ENCODE results near the gene FTL. TPM values are rescaled to one million over a fixed set of nuclear protein-coding genes. Genes with fewer than 3 reads are reported as not detected.
A peak's percentile ranks its signal among the peaks of the same experiment; 100 is the strongest.
"Not testable (repeated sequence)": the region's sequence is repeated elsewhere in the genome, so short reads cannot be mapped to it uniquely, and the experiment has no call there.

FTL gene
- total RNA-seq, result 963 and 1,316 TPM in 2 replicates

DNA sequence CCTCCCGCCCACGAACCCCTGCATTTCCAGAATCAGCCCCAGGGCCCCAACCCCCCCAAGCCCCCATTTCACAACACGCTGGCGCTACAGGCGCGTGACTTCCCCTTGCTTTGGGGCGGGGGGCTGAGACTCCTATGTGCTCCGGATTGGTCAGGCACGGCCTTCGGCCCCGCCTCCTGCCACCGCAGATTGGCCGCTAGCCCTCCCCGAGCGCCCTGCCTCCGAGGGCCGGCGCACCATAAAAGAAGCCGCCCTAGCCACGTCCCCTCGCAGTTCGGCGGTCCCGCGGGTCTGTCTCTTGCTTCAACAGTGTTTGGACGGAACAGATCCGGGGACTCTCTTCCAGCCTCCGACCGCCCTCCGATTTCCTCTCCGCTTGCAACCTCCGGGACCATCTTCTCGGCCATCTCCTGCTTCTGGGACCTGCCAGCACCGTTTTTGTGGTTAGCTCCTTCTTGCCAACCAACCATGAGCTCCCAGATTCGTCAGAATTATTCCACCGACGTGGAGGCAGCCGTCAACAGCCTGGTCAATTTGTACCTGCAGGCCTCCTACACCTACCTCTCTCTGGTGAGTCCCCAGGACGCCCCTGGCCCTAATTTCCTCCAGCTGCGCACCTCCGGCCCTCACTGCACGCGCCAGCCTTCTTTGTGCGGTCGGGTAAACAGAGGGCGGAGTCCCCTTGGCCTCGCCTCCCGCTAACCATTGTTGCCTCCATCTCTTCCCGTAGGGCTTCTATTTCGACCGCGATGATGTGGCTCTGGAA is at the start of gene FTL:
FTL (plus strand) TSS at position 270 of the 766 bp plus-strand sequence; CDS start at position 469, 199 bp downstream.
- DNase-seq (ENCODE audit: low read depth, low spot score), result peak; percentile 86

DNA sequence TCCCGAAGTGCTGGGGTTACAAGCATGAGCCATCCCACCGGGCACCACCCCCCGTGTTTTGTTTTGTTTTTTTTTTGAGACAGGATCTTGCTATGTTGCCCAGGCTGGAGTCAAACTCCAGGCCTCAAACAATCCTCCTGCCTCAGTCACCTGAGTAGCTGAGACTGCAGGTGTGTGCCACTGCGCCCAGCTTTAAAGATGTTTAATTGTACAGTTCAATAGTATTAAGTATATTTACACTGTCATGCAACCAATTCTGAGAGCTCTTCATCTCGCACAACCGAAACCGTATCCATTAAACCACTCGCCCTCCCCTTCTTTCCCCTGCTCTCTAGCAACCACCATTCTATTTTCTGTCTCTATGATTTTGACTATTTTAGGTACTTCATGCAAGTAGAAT is 49.4 kb upstream of the FTL start:
- DNase-seq (ENCODE audit: low read depth, low spot score), result no peak

GRCh38 chr19:48918071-48918470 is 47.0 kb upstream of the FTL start:
- no peak for DNase-seq (ENCODE audit: low read depth, low spot score)

DNA sequence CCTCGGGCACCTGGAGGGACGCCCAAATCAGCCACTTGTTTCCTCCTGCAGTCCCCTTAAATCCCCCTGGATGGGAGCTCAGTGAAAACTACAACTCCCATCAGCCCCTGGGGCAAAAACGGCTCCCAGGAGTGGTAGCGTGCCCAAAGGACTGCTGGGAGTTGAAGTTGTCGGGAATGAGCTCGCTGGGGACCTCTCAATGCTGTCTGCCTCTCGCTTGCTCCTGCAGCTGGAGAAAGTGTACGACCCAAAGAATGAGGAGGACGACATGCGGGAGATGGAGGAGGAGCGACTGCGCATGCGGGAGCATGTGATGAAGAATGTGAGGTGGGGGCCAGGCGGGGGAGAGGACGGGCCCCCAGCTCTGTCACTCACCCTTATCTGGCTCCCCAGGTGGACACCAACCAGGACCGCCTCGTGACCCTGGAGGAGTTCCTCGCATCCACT is 46.3 kb upstream of the FTL start:
- no peak for DNase-seq (ENCODE audit: low read depth, low spot score)

DNA sequence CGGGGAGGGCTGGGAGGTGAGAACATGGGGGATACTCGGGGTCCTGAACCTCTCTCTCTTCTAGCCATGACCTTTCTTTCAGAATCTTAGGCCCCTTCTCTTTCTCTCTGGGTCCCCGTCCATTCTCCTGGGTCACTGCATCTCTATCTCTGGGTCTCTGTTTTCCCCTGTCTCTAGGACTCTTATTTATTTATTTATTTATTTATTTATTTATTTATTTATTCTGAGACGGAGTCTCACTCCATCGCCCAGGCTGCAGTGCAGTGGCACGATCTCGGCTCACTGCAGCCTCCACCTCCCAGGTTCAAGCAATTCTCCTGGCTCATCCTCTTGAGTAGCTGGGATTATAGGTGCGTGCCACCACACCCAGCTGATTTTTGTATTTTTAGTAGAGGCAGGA is 45.8 kb upstream of the FTL start:
- DNase-seq (ENCODE audit: low read depth, low spot score), result not testable (repeated sequence)

GRCh38 chr19:48920949-48921348 is 44.2 kb upstream of the FTL start:
- no peak for DNase-seq (ENCODE audit: low read depth, low spot score)

DNA sequence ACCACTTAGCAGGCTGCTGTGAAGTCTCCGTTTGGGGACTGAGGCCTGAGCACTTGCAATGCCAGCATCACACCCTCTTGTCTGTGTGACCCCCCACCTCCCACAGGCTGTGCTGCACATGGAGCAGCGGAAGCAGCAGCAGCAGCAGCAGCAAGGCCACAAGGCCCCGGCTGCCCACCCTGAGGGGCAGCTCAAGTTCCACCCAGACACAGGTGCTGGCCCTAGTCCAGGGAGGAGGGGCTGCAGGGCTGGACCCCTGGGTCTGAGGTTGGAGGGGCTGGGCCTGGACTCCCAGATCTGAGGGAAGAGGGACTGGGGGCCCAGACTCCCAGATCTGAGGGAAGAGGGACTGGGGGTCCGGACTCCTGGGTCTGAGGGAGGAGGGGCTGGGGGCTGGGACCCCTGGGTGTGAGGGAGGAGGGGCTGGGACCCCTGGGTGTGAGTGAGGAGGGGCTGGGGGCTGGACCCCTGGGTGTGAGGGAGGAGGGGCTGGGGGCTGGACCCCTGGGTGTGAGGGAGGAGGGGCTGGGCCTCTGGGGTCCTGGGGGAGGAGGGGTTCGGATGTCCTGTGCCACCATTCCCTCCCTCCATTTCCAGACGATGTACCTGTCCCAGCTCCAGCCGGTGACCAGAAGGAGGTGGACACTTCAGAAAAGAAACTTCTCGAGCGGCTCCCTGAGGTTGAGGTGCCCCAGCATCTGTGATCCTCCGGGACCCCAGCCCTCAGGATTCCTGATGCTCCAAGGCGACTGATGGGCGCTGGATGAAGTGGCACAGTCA is 43.2 kb upstream of the FTL start:
- DNase-seq (ENCODE audit: low read depth, low spot score), result no peak

GRCh38 chr19:48922548-48923490 is 42.3 kb upstream of the FTL start:
- no peak for DNase-seq (ENCODE audit: low read depth, low spot score)

- DNase-seq (ENCODE audit: low read depth, low spot score), result no peak
Observed at GRCh38 chr19:48925240-48925843, 39.8 kb upstream of the FTL start.

- DNase-seq (ENCODE audit: low read depth, low spot score), result not testable (repeated sequence)
Observed at GRCh38 chr19:48925890-48926289, 39.2 kb upstream of the FTL start.

- peak; percentile 79 for DNase-seq (ENCODE audit: low read depth, low spot score)
Observed at GRCh38 chr19:48926909-48927308, 38.2 kb upstream of the FTL start.

- not testable (repeated sequence) for DNase-seq (ENCODE audit: low read depth, low spot score)
Observed at GRCh38 chr19:48927692-48928091, 37.4 kb upstream of the FTL start.

DNA sequence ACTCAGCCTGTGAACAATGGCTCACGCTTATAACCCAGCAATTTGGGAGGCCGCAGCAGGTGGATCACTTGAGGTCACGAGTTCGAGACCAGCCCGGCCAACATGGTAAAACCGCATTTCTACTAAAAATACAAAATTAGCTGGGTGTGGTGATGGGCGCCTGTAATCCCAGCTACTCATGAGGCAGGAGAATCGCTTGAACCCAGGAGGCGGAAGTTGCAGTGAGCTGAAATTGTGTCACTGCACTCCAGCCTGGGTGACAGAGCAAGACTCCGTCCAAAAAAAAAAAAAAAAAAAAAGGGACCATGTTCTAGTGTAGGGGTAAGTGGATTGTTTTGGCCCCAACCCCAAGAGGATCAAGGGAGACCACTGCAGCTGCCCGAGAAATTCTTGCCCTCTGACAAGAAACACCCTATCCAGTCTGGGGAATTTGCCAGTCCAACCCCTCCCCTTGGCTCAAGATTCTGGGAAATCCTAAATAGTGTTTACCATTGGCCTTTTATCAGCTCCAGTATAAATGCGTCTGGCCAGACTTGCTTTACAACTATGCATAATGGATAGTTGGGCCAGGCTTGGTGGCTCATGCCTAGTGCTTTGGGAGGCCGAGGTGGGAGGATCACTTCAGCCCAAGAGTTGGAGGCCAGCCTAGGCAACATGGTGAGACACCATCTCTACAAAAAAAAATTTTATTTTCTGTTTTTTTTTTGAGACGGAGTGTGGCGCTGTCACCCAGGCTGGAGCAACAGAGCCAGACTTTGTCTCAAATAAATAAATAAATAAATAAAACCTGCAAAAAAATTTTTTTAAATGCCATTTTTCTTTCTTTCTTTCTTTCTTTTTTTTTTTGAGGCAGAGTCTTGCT is 36.7 kb upstream of the FTL start:
- no peak for DNase-seq (ENCODE audit: low read depth, low spot score)

DNA sequence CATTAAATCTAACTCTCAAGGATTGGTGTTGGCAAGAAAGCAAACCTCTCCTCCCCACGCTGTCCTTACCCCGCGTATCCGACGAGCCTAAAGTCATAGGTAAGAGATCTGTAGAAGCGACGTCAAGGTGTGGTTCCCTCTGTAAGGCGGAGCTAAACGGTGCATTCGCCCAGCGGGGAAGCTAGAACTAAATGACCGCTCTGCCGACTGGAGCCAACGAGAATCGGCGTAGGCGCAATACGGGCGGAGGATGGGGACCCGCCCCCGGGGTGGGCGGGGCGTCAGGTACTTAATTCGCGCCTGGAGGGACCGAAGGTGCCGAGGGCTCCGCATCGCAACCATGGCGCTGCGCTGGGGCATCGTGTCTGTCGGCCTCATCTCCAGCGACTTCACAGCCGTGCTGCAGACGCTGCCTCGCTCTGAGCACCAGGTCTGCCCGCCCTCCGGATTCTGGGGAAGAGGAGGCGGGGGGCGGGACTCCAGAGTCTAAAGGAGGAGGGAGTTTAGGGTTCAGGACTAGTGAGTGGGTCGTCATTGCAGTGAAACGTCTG is 31.7 kb upstream of the FTL start, which contains the start of gene DHDH:
DHDH (plus strand) TSS at position 318 of the 551 bp plus-strand sequence; CDS start at position 341, 23 bp downstream.
- DNase-seq (ENCODE audit: low read depth, low spot score), result no peak

DNA sequence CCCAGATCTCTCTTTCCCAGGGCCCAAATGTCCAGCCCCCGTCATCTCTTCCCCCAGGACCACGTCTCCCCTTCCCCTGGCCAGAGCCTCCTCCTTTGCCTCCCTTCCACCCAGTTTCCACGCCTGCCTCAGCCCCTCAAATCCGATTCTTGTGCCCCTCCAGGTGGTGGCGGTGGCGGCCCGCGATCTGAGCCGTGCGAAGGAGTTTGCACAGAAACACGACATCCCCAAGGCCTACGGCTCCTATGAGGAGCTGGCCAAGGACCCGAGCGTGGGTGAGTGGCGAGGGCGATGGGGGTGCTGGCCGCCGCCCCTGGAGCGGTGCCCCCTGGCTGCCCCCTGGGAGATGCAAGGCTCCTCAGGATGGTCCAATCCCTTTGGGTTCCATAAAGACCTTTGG is 30.3 kb upstream of the FTL start:
- no peak for DNase-seq (ENCODE audit: low read depth, low spot score)

GRCh38 chr19:48935864-48936263 is 29.2 kb upstream of the FTL start:
- no peak for DNase-seq (ENCODE audit: low read depth, low spot score)

GRCh38 chr19:48938256-48938655 is 26.9 kb upstream of the FTL start:
- DNase-seq (ENCODE audit: low read depth, low spot score), result no peak

DNA sequence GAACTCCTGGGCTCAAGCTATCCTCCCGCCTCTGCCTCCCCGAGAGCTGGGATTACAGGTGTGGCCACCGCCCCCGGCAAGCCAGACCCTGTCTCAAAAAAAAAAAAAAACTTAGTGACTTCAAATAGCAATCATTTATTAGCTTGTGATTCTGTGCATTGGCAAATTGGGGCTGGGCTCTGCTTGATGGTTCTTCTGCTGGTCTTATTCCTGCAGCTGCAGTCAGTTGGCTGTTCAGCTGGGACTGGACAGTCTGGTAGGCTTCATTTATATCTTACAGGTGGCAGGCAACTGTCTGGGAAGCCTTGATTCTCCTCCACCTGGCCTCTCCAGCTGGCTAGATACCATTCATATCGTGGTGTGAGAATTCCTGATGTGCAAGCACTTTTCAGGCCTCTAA is 24.2 kb upstream of the FTL start:
- no peak for DNase-seq (ENCODE audit: low read depth, low spot score)

DNA sequence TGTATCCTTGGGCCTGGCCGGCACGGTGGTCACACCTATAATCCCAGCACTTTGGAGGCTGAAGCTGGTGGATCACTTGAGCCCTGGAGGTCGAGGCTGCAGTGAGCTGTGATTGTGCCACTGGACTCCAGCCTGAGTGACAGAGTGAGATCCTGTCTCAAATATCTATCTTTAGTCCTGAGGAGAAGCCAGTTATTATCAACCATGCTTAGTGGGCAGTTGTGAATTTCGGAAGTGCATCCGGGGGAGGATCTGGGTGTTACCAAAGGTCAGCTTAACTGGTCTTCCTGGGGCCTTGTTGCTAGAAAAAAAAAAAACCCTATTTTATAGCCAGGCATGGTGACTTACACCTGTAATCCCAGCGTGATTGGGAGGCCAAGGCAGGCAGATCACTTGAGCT is 22.0 kb upstream of the FTL start:
- DNase-seq (ENCODE audit: low read depth, low spot score), result no peak

DNA sequence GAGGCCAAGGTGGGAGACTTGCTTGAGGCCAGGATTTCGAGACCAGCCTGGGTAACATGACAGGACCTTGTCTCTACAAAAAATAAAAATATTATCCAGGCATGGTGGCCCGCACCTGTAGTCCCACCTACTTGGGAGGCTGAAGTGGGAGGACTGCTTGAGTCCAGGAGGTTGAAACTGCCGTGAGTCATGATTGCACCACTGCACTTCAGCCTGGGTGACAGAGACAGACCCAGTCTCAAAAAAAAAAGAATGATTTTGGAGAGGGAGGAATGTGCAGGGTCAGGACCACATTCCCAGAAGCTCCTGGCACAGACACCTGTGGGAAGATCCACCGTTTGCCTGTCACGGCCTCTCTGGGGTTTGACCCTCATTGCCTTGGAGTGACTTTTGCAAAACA is 19.7 kb upstream of the FTL start:
- no peak for DNase-seq (ENCODE audit: low read depth, low spot score)
